Loucy (cell line): ENCODE results near the gene ZNF81.

ENCODE experiments used
- EZH2phosphoT487 ChIP-seq: fragments of 200-600 bp; IDR thresholded peaks from 2 replicates; pipeline ENCODE4 v1.6.1; 2018; ENCODE audit warnings: antibody characterized with exemption, mild to moderate bottlenecking, moderate library complexity, borderline replicate concordance
- TF ChIP-seq, protein P1 (sequence below): fragments of 200-600 bp; sonication (generic); conservative IDR thresholded peaks from 2 replicates; pipeline ENCODE4 v1.5.1; 2014; ENCODE audit warnings: mild to moderate bottlenecking, antibody characterized with exemption, low read length

- TF ChIP-seq, protein P1, sequence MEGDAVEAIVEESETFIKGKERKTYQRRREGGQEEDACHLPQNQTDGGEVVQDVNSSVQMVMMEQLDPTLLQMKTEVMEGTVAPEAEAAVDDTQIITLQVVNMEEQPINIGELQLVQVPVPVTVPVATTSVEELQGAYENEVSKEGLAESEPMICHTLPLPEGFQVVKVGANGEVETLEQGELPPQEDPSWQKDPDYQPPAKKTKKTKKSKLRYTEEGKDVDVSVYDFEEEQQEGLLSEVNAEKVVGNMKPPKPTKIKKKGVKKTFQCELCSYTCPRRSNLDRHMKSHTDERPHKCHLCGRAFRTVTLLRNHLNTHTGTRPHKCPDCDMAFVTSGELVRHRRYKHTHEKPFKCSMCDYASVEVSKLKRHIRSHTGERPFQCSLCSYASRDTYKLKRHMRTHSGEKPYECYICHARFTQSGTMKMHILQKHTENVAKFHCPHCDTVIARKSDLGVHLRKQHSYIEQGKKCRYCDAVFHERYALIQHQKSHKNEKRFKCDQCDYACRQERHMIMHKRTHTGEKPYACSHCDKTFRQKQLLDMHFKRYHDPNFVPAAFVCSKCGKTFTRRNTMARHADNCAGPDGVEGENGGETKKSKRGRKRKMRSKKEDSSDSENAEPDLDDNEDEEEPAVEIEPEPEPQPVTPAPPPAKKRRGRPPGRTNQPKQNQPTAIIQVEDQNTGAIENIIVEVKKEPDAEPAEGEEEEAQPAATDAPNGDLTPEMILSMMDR = no peak
- TF ChIP-seq EZH2phosphoT487 = no peak
Measured at GRCh38 chrX:47879463-47879862, 42.8 kb downstream of the ZNF81 start.
